Loucy (cell line): ENCODE data around the gene CGB8.
"Not testable (repeated sequence)": the region's sequence is repeated elsewhere in the genome, so short reads cannot be mapped to it uniquely, and the experiment has no call there.

Experiments
- H2AFZ ChIP-seq: fragments of 200-600 bp; sonication (generic); 2 replicates; pipeline ENCODE4 v1.6.0; 2016; ENCODE audit warnings: antibody characterized with exemption, mild to moderate bottlenecking, low read length, moderate library complexity
- H3F3A ChIP-seq: fragments of 200-600 bp; 2 replicates; pipeline ENCODE4 v1.6.0; 2016; ENCODE audit warnings: antibody characterized with exemption, low read depth, mild to moderate bottlenecking
- H3K27me3 ChIP-seq: fragments of 200-600 bp; sonication (generic); 2 replicates; pipeline ENCODE4 v1.6.1; 2014; ENCODE audit warnings: low read length, mild to moderate bottlenecking; ENCODE audit not compliant: insufficient read depth, poor library complexity, severe bottlenecking
- H3K36me3 ChIP-seq: fragments of 200-600 bp; sonication (generic); 2 replicates; pipeline ENCODE4 v1.6.1; 2016; ENCODE audit warnings: low read length; ENCODE audit not compliant: insufficient read depth
- H3K4me1 ChIP-seq: fragments of 200-600 bp; sonication (generic); 2 replicates; pipeline ENCODE4 v1.5.1; 2014; ENCODE audit warnings: low read length, mild to moderate bottlenecking; ENCODE audit not compliant: insufficient read depth, poor library complexity, severe bottlenecking
- H3K4me2 ChIP-seq: fragments of 200-600 bp; sonication (generic); 2 replicates; pipeline ENCODE4 v1.6.0; 2014; ENCODE audit warnings: antibody characterized with exemption, low read length, low read depth, mild to moderate bottlenecking; ENCODE audit not compliant: poor library complexity, severe bottlenecking
- H3K4me3 ChIP-seq: fragments of 200-600 bp; sonication (generic); 2 replicates; pipeline ENCODE4 v1.5.1; 2014; ENCODE audit warnings: low read length, mild to moderate bottlenecking, mixed read lengths; ENCODE audit not compliant: poor library complexity, severe bottlenecking
- H3K79me2 ChIP-seq: fragments of 200-600 bp; sonication (generic); 2 replicates; pipeline ENCODE4 v1.6.1; 2014; ENCODE audit warnings: low read length; ENCODE audit not compliant: insufficient read depth
- H3K9ac ChIP-seq: fragments of 200-600 bp; sonication (generic); 2 replicates; pipeline ENCODE4 v1.6.0; 2014; ENCODE audit warnings: mild to moderate bottlenecking, low read depth, low read length, moderate library complexity; ENCODE audit not compliant: poor library complexity, severe bottlenecking
- H3K9me2 ChIP-seq: fragments of 200-600 bp; sonication (generic); replicated peaks from 2 replicates; pipeline ENCODE4 v1.6.1; 2016; ENCODE audit warnings: low read depth, low read length, mixed read lengths
- H3K9me3 ChIP-seq: fragments of 200-600 bp; sonication (generic); 2 replicates; pipeline ENCODE4 v1.6.1; 2014; ENCODE audit warnings: mild to moderate bottlenecking, antibody characterized with exemption, low read length, low read depth; ENCODE audit not compliant: insufficient read depth
- H4K20me1 ChIP-seq: fragments of 200-600 bp; sonication (generic); 2 replicates; pipeline ENCODE4 v1.6.0; 2014; ENCODE audit warnings: antibody characterized with exemption, low read length, mild to moderate bottlenecking; ENCODE audit not compliant: insufficient read depth, poor library complexity, severe bottlenecking
- EZH2phosphoT487 ChIP-seq: fragments of 200-600 bp; IDR thresholded peaks from 2 replicates; pipeline ENCODE4 v1.6.1; 2018; ENCODE audit warnings: antibody characterized with exemption, mild to moderate bottlenecking, moderate library complexity, borderline replicate concordance
- TF ChIP-seq, protein P1 (sequence below): fragments of 200-600 bp; sonication (generic); conservative IDR thresholded peaks from 2 replicates; pipeline ENCODE4 v1.5.1; 2014; ENCODE audit warnings: mild to moderate bottlenecking, antibody characterized with exemption, low read length

Gene CGB8

DNA sequence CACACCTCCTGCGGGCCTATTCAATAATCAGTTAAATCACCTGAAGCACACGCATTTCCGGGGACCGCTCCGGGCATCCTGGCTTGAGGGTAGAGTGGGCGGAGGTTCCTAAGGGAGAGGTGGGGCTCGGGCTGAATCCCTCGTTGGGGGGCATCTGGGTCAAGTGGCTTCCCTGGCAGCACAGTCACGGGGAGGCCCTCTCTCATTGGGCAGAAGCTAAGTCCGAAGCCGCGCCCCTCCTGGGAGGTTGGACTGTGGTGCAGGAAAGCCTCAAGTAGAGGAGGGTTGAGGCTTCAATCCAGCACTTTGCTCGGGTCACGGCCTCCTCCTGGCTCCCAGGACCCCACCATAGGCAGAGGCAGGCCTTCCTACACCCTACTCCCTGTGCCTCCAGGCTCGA lies 5.4 kb downstream of the CGB8 start, which contains the start of gene CGB5:
CGB5 (plus strand) TSS at position 301 of the 400 bp plus-strand sequence. CDS start 362 bp downstream, outside the sequence.
- not testable (repeated sequence) for H3F3A ChIP-seq, H3K79me2 ChIP-seq, H3K9me2 ChIP-seq, H3K36me3 ChIP-seq, H3K4me2 ChIP-seq, H3K4me3 ChIP-seq, H3K9me3 ChIP-seq, H3K4me1 ChIP-seq, H2AFZ ChIP-seq, H3K27me3 ChIP-seq, H4K20me1 ChIP-seq, H3K9ac ChIP-seq

DNA sequence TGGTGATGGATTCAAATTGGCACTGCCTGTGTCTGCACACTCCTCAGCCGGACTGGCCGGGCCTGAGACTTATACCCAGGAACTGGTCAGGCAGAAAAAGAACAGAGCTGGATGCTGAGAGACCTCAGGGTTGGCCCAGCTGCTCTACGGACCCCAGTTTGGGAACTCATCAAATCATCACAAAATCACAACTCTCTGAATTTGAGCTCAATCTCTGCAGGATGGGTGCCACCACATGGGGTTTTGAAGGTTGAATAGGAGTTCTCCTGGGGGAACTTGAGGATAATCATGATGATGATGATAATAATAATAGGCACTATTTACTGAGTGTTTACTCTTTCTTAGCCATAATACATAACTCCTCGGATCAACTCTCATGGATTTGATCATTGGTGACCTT lies 6.2 kb downstream of the CGB8 start:
- H4K20me1 ChIP-seq, H3F3A ChIP-seq, H3K4me1 ChIP-seq, H3K27me3 ChIP-seq, H2AFZ ChIP-seq, H3K4me2 ChIP-seq, H3K79me2 ChIP-seq, H3K4me3 ChIP-seq, H3K9ac ChIP-seq, H3K9me3 ChIP-seq, H3K9me2 ChIP-seq, H3K36me3 ChIP-seq: not testable (repeated sequence)

DNA sequence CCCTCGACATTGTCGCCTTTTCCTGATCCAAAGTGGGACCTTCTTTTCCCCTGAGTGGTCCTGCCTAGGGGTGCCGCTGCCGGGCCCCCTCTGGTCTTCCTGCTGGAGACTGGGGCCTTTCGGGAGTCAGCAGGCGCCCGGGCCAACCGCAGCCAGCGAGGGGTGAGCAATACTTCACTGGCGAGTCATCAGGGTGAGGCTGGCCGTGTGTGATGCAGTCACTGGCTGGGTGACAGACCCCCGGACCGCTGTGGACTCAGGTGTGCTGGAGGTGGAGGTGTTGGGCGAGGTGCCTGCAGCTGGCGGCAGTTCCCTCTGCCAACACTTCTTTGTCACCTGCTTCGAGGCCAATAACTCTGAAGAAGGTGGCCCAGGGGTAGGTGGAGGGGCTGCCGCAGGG lies 6.7 kb downstream of the CGB8 start:
- H3K9me3 ChIP-seq = no peaks in the 10 kb centered on the region
- H3K36me3 ChIP-seq = no peaks in the 10 kb centered on the region
- H3K9me2 ChIP-seq = no peaks in the 10 kb centered on the region
- H2AFZ ChIP-seq = no peak overlapping the region
- H4K20me1 ChIP-seq = no peaks in the 10 kb centered on the region
- H3K4me1 ChIP-seq = no peaks in the 10 kb centered on the region
- H3K4me3 ChIP-seq = no peak overlapping the region
- no peaks in the 10 kb centered on the region for H3K79me2 ChIP-seq
- TF ChIP-seq EZH2phosphoT487 = no peak
- TF ChIP-seq, protein P1, sequence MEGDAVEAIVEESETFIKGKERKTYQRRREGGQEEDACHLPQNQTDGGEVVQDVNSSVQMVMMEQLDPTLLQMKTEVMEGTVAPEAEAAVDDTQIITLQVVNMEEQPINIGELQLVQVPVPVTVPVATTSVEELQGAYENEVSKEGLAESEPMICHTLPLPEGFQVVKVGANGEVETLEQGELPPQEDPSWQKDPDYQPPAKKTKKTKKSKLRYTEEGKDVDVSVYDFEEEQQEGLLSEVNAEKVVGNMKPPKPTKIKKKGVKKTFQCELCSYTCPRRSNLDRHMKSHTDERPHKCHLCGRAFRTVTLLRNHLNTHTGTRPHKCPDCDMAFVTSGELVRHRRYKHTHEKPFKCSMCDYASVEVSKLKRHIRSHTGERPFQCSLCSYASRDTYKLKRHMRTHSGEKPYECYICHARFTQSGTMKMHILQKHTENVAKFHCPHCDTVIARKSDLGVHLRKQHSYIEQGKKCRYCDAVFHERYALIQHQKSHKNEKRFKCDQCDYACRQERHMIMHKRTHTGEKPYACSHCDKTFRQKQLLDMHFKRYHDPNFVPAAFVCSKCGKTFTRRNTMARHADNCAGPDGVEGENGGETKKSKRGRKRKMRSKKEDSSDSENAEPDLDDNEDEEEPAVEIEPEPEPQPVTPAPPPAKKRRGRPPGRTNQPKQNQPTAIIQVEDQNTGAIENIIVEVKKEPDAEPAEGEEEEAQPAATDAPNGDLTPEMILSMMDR = no peak
- no peaks in the 10 kb centered on the region for H3K27me3 ChIP-seq
- no peak overlapping the region for H3K9ac ChIP-seq
- H3F3A ChIP-seq = no peaks in the 10 kb centered on the region
- no peak overlapping the region for H3K4me2 ChIP-seq

DNA sequence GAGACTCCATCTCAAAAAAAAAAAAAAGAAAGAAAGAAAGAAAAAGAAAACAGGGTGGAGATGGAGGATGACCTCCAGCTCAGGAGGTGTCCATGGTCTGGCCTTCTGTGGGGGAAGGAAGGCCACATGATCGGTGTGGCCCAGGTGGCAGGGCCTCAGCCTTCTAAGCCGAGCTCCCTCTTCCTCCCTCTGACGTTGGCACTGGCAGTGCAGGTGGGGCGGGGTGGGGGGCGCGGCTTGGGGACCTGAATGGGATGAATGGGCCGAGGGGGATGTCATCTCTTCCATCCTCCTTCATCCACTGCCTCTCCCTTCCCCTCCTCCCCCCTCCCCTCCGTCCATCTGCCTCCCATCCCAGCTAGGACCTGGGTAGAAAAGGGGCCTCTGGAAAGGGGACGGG lies 9.2 kb downstream of the CGB8 start:
- H3K36me3 ChIP-seq, H2AFZ ChIP-seq, H3K27me3 ChIP-seq, H3K79me2 ChIP-seq, H3K9ac ChIP-seq, H3K9me2 ChIP-seq, H3K4me1 ChIP-seq, H3F3A ChIP-seq, H4K20me1 ChIP-seq, H3K4me3 ChIP-seq, H3K4me2 ChIP-seq, H3K9me3 ChIP-seq: not testable (repeated sequence)

GRCh38 chr19:49038557-49039276 lies 10.2 kb downstream of the CGB8 start:
- not testable (repeated sequence) for H4K20me1 ChIP-seq, H3K4me2 ChIP-seq, H3K36me3 ChIP-seq, H3K27me3 ChIP-seq, H3K9me2 ChIP-seq, H3K9ac ChIP-seq, H2AFZ ChIP-seq, H3F3A ChIP-seq, H3K4me1 ChIP-seq, H3K4me3 ChIP-seq, H3K79me2 ChIP-seq, H3K9me3 ChIP-seq

- not testable (repeated sequence) for H3K27me3 ChIP-seq, H3K9me2 ChIP-seq, H3K4me2 ChIP-seq, H3K36me3 ChIP-seq, H3F3A ChIP-seq, H2AFZ ChIP-seq, H3K9ac ChIP-seq, H3K79me2 ChIP-seq, H4K20me1 ChIP-seq, H3K4me3 ChIP-seq, H3K9me3 ChIP-seq, H3K4me1 ChIP-seq
Observed at GRCh38 chr19:49038111-49038510, 10.8 kb downstream of the CGB8 start.
